HepG2 (cell line): Measurements from ENCODE around the gene SAPCD2. TPM values are rescaled to one million over a fixed set of nuclear protein-coding genes. Genes with fewer than 3 reads are reported as not detected.

ENCODE experiments used
- CBX5 ChIP-seq: sonication (generic); formaldehyde crosslinking; IDR thresholded peaks from 2 replicates; pipeline ENCODE4 v1.4.0; 2020; ENCODE audit warnings: missing genetic modification reagents, borderline replicate concordance
- HNRNPL ChIP-seq: fragments of 200-400 bp; formaldehyde crosslinking; IDR thresholded peaks from 2 replicates; pipeline ENCODE4 v1.6.1; 2017; ENCODE audit warnings: mild to moderate bottlenecking, low read depth, low read length
- IRF2 ChIP-seq: IDR thresholded peaks from 2 replicates; pipeline ENCODE4 v1.6.1; 2018; ENCODE audit warnings: missing genetic modification reagents, missing compliant biosample characterization
- KLF11 ChIP-seq: IDR thresholded peaks from 2 replicates; pipeline ENCODE4 v1.6.1; 2016; ENCODE audit warnings: missing compliant biosample characterization
- SMC3 ChIP-seq: IDR thresholded peaks from 2 replicates; pipeline ENCODE4 v1.6.1; 2011; ENCODE audit warnings: low read length, improper control_type of control experiment
- ZNF17 ChIP-seq: sonication (generic); formaldehyde crosslinking; IDR thresholded peaks from 2 replicates; pipeline ENCODE4 v1.5.0; 2020; ENCODE audit warnings: mild to moderate bottlenecking, missing genetic modification reagents
- ZNF260 ChIP-seq: sonication (generic); formaldehyde crosslinking; IDR thresholded peaks from 2 replicates; pipeline ENCODE4 v1.4.0; 2020; ENCODE audit warnings: missing genetic modification reagents, low read depth, mild to moderate bottlenecking, borderline replicate concordance
- ZNF274 ChIP-seq: sonication (generic); formaldehyde crosslinking; IDR thresholded peaks from 2 replicates; pipeline ENCODE4 v1.5.1; 2020; ENCODE audit warnings: mild to moderate bottlenecking, missing genetic modification reagents
- ZNF598 ChIP-seq: sonication (generic); formaldehyde crosslinking; IDR thresholded peaks from 2 replicates; pipeline ENCODE4 v1.5.1; 2020; ENCODE audit warnings: mild to moderate bottlenecking, missing genetic modification reagents, borderline replicate concordance
- ZNF724P ChIP-seq: sonication (generic); formaldehyde crosslinking; IDR thresholded peaks from 2 replicates; pipeline ENCODE4 v1.8.0; 2022; ENCODE audit warnings: missing genetic modification reagents, borderline replicate concordance
- polyA plus RNA-seq, 8 experiments: library from polyadenylated mRNA; depleted of rRNA in 3 of 8; stranded (reverse) in 7 of 8; unstranded in 1 of 8; fragments of >200 nt; fragmentation: Illumina TruSeq in 4 of 8; extraction: Trizol in 4 of 8; gene quantifications; 2 replicates each; pipeline versions ENCODE4 v1.2.1 to v1.2.3, GENCODE V29; 2011 to 2016; ENCODE audit warnings: low read depth in 4 of 8, missing spikeins in 1 of 8, mixed read lengths in 1 of 8; ENCODE audit not compliant: insufficient read depth in 1 of 8
- total RNA-seq, 5 experiments: library from RNA; depleted of rRNA; stranded (reverse); fragments of >200 nt; fragmentation: Illumina TruSeq; extraction: Trizol; gene quantifications; 2 replicates each; pipeline ENCODE4 v1.2.3, GENCODE V29; 2016; ENCODE audit warnings: low read depth in 1 of 5
- TF ChIP-seq, protein P1 (sequence below): sonication (generic); formaldehyde crosslinking; IDR thresholded peaks from 2 replicates; pipeline ENCODE4 v1.4.0; 2020; ENCODE audit warnings: missing genetic modification reagents
- TF ChIP-seq, protein P2 (sequence below): IDR thresholded peaks from 2 replicates; pipeline ENCODE4 v1.4.0; 2020; ENCODE audit warnings: mild to moderate bottlenecking, missing genetic modification reagents
- TF ChIP-seq, protein P3 (sequence below), 2 experiments: IDR thresholded peaks; 2 replicates each; pipeline ENCODE4 v1.6.1; 2011 to 2012; ENCODE audit warnings: low read length in 2 of 2, borderline replicate concordance in 1 of 2, low read depth in 1 of 2, mild to moderate bottlenecking in 1 of 2, moderate library complexity in 1 of 2
- TF ChIP-seq, protein P4 (sequence below): sonication (generic); formaldehyde crosslinking; IDR thresholded peaks from 2 replicates; pipeline ENCODE4 v1.8.1; 2023; ENCODE audit warnings: mild to moderate bottlenecking, moderate library complexity, missing genetic modification reagents
- TF ChIP-seq, protein P5 (sequence below): sonication (generic); formaldehyde crosslinking; IDR thresholded peaks from 2 replicates; pipeline ENCODE4 v1.5.0; 2020; ENCODE audit warnings: mild to moderate bottlenecking, missing genetic modification reagents, moderate library complexity

Gene SAPCD2
- total and polyA plus RNA-seq, 2 of the 13 experiments (the other 11 are each of a cell fraction or from before 2014, with no cell fraction given) = 21.9 to 42.8 TPM

DNA sequence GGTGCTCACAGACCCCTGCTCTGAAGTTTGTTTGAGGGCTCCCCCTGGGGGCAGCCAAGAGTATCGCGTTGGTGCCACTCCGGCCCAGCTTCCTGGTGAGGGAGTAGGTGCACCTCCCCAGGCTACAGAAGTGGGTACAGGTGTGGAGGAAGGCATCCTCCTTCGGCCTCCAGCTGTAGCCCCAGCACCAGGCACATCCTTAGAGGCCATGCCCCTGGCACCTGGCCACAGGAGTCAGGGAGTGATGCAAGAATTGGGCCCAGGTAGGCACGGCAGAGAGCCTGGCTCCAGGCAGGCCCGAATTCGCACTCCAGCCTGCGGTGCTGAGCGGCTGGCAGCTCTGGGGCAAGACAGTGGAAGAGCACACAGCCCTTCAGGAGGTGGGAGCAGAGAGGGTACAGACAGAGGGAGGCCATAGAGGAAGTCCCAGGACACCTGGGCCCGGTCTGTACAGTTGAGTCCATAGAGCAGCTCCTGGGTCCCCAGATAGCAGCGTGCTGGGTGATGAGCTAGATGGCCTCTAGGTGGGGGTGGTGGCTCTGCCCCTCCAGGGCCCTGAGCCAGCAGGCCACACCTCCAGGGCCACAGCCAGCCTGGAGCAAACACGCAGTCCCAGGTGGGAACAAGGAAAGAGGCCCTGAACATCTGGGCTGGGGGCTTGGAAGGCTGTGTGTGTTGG lies 2.4 kb downstream of the SAPCD2 start (continued):
- TF ChIP-seq, protein P1, sequence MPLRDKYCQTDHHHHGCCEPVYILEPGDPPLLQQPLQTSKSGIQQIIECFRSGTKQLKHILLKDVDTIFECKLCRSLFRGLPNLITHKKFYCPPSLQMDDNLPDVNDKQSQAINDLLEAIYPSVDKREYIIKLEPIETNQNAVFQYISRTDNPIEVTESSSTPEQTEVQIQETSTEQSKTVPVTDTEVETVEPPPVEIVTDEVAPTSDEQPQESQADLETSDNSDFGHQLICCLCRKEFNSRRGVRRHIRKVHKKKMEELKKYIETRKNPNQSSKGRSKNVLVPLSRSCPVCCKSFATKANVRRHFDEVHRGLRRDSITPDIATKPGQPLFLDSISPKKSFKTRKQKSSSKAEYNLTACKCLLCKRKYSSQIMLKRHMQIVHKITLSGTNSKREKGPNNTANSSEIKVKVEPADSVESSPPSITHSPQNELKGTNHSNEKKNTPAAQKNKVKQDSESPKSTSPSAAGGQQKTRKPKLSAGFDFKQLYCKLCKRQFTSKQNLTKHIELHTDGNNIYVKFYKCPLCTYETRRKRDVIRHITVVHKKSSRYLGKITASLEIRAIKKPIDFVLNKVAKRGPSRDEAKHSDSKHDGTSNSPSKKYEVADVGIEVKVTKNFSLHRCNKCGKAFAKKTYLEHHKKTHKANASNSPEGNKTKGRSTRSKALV (CRISPR knock-in tag) = peak; percentile 59; the same call in 1 of the 2 replicates
- TF ChIP-seq IRF2 (CRISPR knock-in tag) (peak; percentile 31; the same call in 1 of the 2 replicates), HNRNPL (peak; percentile 73; the same call in 1 of the 2 replicates), CBX5 (CRISPR knock-in tag) (peak; percentile 47; the same call in 1 of the 2 replicates), ZNF17 (CRISPR knock-in tag) (no peak), KLF11 (CRISPR knock-in tag) (no peak), ZNF598 (peak; percentile 74; the same call in 1 of the 2 replicates), ZNF274 (CRISPR knock-in tag) (peak; percentile 37; the same call in 1 of the 2 replicates), SMC3 (peak; percentile 39; the same call in 1 of the 2 replicates), ZNF724P (CRISPR knock-in tag) (no peak), ZNF260 (CRISPR knock-in tag) (no peak)
- TF ChIP-seq, protein P2, sequence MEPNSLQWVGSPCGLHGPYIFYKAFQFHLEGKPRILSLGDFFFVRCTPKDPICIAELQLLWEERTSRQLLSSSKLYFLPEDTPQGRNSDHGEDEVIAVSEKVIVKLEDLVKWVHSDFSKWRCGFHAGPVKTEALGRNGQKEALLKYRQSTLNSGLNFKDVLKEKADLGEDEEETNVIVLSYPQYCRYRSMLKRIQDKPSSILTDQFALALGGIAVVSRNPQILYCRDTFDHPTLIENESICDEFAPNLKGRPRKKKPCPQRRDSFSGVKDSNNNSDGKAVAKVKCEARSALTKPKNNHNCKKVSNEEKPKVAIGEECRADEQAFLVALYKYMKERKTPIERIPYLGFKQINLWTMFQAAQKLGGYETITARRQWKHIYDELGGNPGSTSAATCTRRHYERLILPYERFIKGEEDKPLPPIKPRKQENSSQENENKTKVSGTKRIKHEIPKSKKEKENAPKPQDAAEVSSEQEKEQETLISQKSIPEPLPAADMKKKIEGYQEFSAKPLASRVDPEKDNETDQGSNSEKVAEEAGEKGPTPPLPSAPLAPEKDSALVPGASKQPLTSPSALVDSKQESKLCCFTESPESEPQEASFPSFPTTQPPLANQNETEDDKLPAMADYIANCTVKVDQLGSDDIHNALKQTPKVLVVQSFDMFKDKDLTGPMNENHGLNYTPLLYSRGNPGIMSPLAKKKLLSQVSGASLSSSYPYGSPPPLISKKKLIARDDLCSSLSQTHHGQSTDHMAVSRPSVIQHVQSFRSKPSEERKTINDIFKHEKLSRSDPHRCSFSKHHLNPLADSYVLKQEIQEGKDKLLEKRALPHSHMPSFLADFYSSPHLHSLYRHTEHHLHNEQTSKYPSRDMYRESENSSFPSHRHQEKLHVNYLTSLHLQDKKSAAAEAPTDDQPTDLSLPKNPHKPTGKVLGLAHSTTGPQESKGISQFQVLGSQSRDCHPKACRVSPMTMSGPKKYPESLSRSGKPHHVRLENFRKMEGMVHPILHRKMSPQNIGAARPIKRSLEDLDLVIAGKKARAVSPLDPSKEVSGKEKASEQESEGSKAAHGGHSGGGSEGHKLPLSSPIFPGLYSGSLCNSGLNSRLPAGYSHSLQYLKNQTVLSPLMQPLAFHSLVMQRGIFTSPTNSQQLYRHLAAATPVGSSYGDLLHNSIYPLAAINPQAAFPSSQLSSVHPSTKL = 0 out of 2 replicates have a peak, but pooled peaks have one; percentile 10
- TF ChIP-seq, protein P3, sequence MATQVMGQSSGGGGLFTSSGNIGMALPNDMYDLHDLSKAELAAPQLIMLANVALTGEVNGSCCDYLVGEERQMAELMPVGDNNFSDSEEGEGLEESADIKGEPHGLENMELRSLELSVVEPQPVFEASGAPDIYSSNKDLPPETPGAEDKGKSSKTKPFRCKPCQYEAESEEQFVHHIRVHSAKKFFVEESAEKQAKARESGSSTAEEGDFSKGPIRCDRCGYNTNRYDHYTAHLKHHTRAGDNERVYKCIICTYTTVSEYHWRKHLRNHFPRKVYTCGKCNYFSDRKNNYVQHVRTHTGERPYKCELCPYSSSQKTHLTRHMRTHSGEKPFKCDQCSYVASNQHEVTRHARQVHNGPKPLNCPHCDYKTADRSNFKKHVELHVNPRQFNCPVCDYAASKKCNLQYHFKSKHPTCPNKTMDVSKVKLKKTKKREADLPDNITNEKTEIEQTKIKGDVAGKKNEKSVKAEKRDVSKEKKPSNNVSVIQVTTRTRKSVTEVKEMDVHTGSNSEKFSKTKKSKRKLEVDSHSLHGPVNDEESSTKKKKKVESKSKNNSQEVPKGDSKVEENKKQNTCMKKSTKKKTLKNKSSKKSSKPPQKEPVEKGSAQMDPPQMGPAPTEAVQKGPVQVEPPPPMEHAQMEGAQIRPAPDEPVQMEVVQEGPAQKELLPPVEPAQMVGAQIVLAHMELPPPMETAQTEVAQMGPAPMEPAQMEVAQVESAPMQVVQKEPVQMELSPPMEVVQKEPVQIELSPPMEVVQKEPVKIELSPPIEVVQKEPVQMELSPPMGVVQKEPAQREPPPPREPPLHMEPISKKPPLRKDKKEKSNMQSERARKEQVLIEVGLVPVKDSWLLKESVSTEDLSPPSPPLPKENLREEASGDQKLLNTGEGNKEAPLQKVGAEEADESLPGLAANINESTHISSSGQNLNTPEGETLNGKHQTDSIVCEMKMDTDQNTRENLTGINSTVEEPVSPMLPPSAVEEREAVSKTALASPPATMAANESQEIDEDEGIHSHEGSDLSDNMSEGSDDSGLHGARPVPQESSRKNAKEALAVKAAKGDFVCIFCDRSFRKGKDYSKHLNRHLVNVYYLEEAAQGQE (IDR thresholded peaks at IDR 0.05; ENCODE audit: borderline replicate concordance in 1 of 2, low read depth in 1 of 2, low read length in 2 of 2) = 0 out of 4 replicates have a peak, but pooled peaks of 1 of the 2 experiments have one; percentile 29
- TF ChIP-seq, protein P4, sequence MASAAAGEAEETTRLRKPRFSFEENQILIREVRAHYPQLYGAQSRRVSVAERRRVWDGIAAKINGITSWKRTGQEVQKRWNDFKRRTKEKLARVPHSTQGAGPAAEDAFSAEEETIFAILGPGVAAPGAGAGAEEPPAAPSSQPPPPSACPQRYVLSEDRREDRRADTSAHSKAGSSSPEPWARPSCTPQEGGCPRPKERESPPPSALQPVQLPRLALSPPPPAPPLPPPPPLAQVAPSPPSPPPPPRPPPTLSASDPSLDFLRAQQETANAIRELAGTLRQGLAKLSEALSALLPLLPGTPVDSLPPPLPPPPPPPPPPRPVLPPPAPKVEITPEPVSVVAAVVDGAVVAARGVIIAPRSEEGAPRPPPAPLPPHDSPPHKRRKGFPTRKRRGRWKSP (CRISPR knock-in tag) = 0 out of 2 replicates have a peak, but pooled peaks have one; percentile 7
- TF ChIP-seq, protein P5, sequence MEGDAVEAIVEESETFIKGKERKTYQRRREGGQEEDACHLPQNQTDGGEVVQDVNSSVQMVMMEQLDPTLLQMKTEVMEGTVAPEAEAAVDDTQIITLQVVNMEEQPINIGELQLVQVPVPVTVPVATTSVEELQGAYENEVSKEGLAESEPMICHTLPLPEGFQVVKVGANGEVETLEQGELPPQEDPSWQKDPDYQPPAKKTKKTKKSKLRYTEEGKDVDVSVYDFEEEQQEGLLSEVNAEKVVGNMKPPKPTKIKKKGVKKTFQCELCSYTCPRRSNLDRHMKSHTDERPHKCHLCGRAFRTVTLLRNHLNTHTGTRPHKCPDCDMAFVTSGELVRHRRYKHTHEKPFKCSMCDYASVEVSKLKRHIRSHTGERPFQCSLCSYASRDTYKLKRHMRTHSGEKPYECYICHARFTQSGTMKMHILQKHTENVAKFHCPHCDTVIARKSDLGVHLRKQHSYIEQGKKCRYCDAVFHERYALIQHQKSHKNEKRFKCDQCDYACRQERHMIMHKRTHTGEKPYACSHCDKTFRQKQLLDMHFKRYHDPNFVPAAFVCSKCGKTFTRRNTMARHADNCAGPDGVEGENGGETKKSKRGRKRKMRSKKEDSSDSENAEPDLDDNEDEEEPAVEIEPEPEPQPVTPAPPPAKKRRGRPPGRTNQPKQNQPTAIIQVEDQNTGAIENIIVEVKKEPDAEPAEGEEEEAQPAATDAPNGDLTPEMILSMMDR (CRISPR knock-in tag) = peak; percentile 83
